Measurements from ENCODE around the gene SERPINA1.

SERPINA1 gene

DNA sequence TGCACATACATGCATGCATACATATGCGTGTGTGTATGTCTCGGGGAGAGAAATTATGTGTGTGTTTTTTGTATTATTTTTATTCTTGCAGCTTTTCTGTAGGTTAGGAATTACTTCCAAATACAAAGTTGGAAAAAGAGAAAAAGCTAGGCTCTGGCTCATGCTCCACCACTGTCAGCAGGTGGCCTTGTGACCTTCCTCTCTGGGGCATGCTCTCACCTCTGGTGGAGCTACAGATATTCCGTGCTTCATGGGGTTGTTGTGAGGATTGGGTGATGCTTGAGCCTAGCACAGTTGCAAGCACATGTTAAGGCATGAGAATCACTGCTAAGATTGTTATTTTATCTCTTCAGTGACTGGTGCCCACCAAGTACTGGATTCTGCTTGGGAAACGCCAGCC, 58.5 kb downstream of the SERPINA1 start:
- no peak overlapping the region for H2AFZ ChIP-seq (ENCODE audit: low read depth)
- no peak overlapping the region for H3K4me2 ChIP-seq
- no peak overlapping the region for H3K4me3 ChIP-seq (IDR thresholded peaks at IDR 0.05; ENCODE audit: insufficient read depth, low read depth, low read length)
- no peaks in the 10 kb centered on the region for H3K4me1 ChIP-seq (ENCODE audit: low read depth, poor library complexity, severe bottlenecking)
- H3K79me2 ChIP-seq (ENCODE audit: insufficient read depth, low read depth), result no peaks in the 10 kb centered on the region
- H3K36me3 ChIP-seq (ENCODE audit: insufficient read depth), result no peaks in the 10 kb centered on the region
- no peak overlapping the region for H3K9ac ChIP-seq
- TF ChIP-seq, protein P1, sequence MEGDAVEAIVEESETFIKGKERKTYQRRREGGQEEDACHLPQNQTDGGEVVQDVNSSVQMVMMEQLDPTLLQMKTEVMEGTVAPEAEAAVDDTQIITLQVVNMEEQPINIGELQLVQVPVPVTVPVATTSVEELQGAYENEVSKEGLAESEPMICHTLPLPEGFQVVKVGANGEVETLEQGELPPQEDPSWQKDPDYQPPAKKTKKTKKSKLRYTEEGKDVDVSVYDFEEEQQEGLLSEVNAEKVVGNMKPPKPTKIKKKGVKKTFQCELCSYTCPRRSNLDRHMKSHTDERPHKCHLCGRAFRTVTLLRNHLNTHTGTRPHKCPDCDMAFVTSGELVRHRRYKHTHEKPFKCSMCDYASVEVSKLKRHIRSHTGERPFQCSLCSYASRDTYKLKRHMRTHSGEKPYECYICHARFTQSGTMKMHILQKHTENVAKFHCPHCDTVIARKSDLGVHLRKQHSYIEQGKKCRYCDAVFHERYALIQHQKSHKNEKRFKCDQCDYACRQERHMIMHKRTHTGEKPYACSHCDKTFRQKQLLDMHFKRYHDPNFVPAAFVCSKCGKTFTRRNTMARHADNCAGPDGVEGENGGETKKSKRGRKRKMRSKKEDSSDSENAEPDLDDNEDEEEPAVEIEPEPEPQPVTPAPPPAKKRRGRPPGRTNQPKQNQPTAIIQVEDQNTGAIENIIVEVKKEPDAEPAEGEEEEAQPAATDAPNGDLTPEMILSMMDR (conservative IDR thresholded peaks at IDR 0.05; ENCODE audit: low read depth, low read length), result no peak
- no peaks in the 10 kb centered on the region for H4K20me1 ChIP-seq (ENCODE audit: insufficient read depth)
- no peak overlapping the region for H3K27ac ChIP-seq
- H3K27me3 ChIP-seq (ENCODE audit: insufficient read depth, low read depth), result no peaks in the 10 kb centered on the region

DNA sequence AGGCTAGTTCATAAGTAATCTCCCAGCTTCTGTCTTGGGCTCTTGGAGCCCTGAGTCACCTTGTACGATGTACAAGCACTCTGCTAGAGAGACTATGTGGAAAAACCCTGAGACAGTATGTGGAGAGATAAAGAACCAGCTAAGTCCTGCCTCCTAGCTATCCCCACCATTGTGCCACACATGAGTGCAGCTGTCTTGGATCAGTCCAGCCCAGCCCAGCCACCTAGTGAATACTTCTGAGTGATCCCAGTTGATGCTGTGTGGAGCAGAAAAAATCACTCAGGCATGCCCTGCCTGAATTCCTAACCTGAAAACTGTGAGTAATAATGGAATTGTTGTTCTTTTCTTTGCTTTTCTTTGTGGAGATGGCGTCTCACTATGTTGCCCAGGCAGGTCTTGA, 60.2 kb downstream of the SERPINA1 start:
- Histone ChIP-seq H3K27me3 (ENCODE audit: insufficient read depth, low read depth) (no peaks in the 10 kb centered on the region), H3K4me1 (ENCODE audit: low read depth, poor library complexity, severe bottlenecking) (no peaks in the 10 kb centered on the region), H3K4me2 (no peak overlapping the region), H3K4me3 (IDR thresholded peaks at IDR 0.05; ENCODE audit: insufficient read depth, low read depth, low read length) (no peak overlapping the region), H3K9ac (no peak overlapping the region), H4K20me1 (ENCODE audit: insufficient read depth) (no peaks in the 10 kb centered on the region), H3K27ac (no peak overlapping the region), H3K36me3 (ENCODE audit: insufficient read depth) (no peaks in the 10 kb centered on the region), H2AFZ (ENCODE audit: low read depth) (no peak overlapping the region), H3K79me2 (ENCODE audit: insufficient read depth, low read depth) (no peaks in the 10 kb centered on the region)
- TF ChIP-seq, protein P1 (conservative IDR thresholded peaks at IDR 0.05; ENCODE audit: low read depth, low read length), result no peak
